Ascending aorta (tissue), 2 donors: ENCODE measurements around the gene ZNHIT1. TPM values are rescaled to one million over a fixed set of nuclear protein-coding genes. Genes with fewer than 3 reads are reported as not detected.

Experiments
- DNase-seq, 2 donors: peaks; one replicate each; pipeline ENCODE4 v3.0.0-alpha.2; 2019; ENCODE audit warnings: low spot score in 2 of 2
- H3K27ac ChIP-seq, 2 donors: fragments of 200-600 bp; sonication (generic); one replicate each; pipeline ENCODE4 v1.5.1; 2016 to 2017; ENCODE audit warnings: mild to moderate bottlenecking in 1 of 2
- H3K27me3 ChIP-seq: fragments of 200-600 bp; sonication (generic); one replicate; pipeline ENCODE4 v1.5.1; 2017
- H3K36me3 ChIP-seq, 2 donors: fragments of 200-600 bp; sonication (generic); one replicate each; pipeline ENCODE4 v1.5.1; 2016
- H3K4me1 ChIP-seq, 2 donors: fragments of 200-600 bp; sonication (generic); one replicate each; pipeline ENCODE4 v1.5.1; 2016 to 2017; ENCODE audit warnings: mild to moderate bottlenecking in 1 of 2
- H3K4me3 ChIP-seq, 2 donors: fragments of 200-600 bp; sonication (generic); one replicate each; pipeline ENCODE4 v1.5.1; 2016 to 2017; ENCODE audit warnings: mild to moderate bottlenecking in 1 of 2
- H3K9me3 ChIP-seq, 2 donors: fragments of 200-600 bp; sonication (generic); one replicate each; pipeline ENCODE4 v1.5.1; 2016
- CTCF ChIP-seq, 3 experiments: fragments of 200-600 bp in 2 of 3; fragments of 450-650 bp in 1 of 3; sonication (generic) in 2 of 3; IDR thresholded peaks; one replicate each; pipeline ENCODE4 v1.5.1; 2016 to 2019; ENCODE audit warnings: antibody characterized with exemption in 3 of 3, mild to moderate bottlenecking in 1 of 3, moderate library complexity in 1 of 3
- intact Hi-C: fragments of 100-400 bp; cut with DNase I; formaldehyde crosslinking; loops from one replicate; pipeline ENCODE4 v1.15.1; 2023
- total RNA-seq: library from RNA; depleted of rRNA; stranded (reverse); fragments of >200 nt; gene quantifications from one replicate; pipeline ENCODE4 v1.1.0, GENCODE V29; 2016

The ZNHIT1 gene
- total RNA-seq, 1 donor from 2014 or later = 87.9 TPM

- H3K9me3 ChIP-seq = no peaks in the 10 kb centered on the region
- H3K4me3 ChIP-seq = peak overlapping the region in 1 of 2 donors; percentile 16
- TF ChIP-seq CTCF (IDR thresholded peaks at IDR 0.05) = no peak
- H3K36me3 ChIP-seq = no peaks in the 10 kb centered on the region
- peaks cover 16 to 24% of the 10 kb centered on the region in 2 donors for H3K4me1 ChIP-seq
- intact Hi-C loops = no loop called here
- no peak for DNase-seq
- H3K27me3 ChIP-seq = peaks cover 44% of the 10 kb centered on the region
- H3K27ac ChIP-seq = no peak overlapping the region
These were observed 43.6 kb upstream of the ZNHIT1 start for GRCh38 chr7:101174322-101174854.

GRCh38 chr7:101175664-101176063 lies 42.3 kb upstream of the ZNHIT1 start:
- DNase-seq = no peak
- H3K27me3 ChIP-seq = peaks cover 40% of the 10 kb centered on the region
- H3K9me3 ChIP-seq = no peaks in the 10 kb centered on the region
- intact Hi-C loops = no loop called here
- H3K36me3 ChIP-seq = no peaks in the 10 kb centered on the region
- TF ChIP-seq CTCF (IDR thresholded peaks at IDR 0.05) = no peak
- peaks cover 12 to 23% of the 10 kb centered on the region in 2 donors for H3K4me1 ChIP-seq
- no peak overlapping the region for H3K4me3 ChIP-seq
- H3K27ac ChIP-seq = no peak overlapping the region

GRCh38 chr7:101177644-101178043 lies 40.3 kb upstream of the ZNHIT1 start:
- no peak for TF ChIP-seq CTCF (IDR thresholded peaks at IDR 0.05)
- no peak for DNase-seq
- H3K27me3 ChIP-seq = peaks cover 22% of the 10 kb centered on the region
- H3K4me3 ChIP-seq = no peak overlapping the region
- peaks cover 6 to 17% of the 10 kb centered on the region in 2 donors for H3K4me1 ChIP-seq
- H3K9me3 ChIP-seq = no peaks in the 10 kb centered on the region
- H3K36me3 ChIP-seq = no peaks in the 10 kb centered on the region
- H3K27ac ChIP-seq = no peak overlapping the region
- intact Hi-C loops = no loop called here

- Histone ChIP-seq H3K4me3 (no peak overlapping the region), H3K36me3 (no peaks in the 10 kb centered on the region), H3K9me3 (no peaks in the 10 kb centered on the region), H3K4me1 (peaks cover 0 to 6% of the 10 kb centered on the region in 2 donors), H3K27me3 (peaks cover 17% of the 10 kb centered on the region), H3K27ac (no peak overlapping the region)
- no peak for TF ChIP-seq CTCF (IDR thresholded peaks at IDR 0.05)
- DNase-seq = no peak
- intact Hi-C loops = no loop called here
These were observed 38.8 kb upstream of the ZNHIT1 start for GRCh38 chr7:101179117-101179516.

GRCh38 chr7:101179713-101180112 lies 38.3 kb upstream of the ZNHIT1 start:
- Histone ChIP-seq H3K27me3 (peaks cover 14% of the 10 kb centered on the region), H3K27ac (no peak overlapping the region), H3K9me3 (no peaks in the 10 kb centered on the region), H3K4me3 (no peak overlapping the region), H3K36me3 (no peaks in the 10 kb centered on the region), H3K4me1 (peaks cover 0 to 2% of the 10 kb centered on the region in 2 donors)
- TF ChIP-seq CTCF (IDR thresholded peaks at IDR 0.05) = no peak
- no peak for DNase-seq
- intact Hi-C loops = no loop called here
